GM23248 (cell line): ENCODE results near the gene ANKRD65. TPM values are rescaled to one million over a fixed set of nuclear protein-coding genes. Genes with fewer than 3 reads are reported as not detected.
A peak's percentile ranks its signal among the peaks of the same experiment; 100 is the strongest.
"Not testable (repeated sequence)": the region's sequence is repeated elsewhere in the genome, so short reads cannot be mapped to it uniquely, and the experiment has no call there.

Experiments
- DNase-seq: peaks from one replicate; pipeline ENCODE4 v3.0.0-alpha.2; 2015
- H2AFZ ChIP-seq: fragments of 200-600 bp; sonication (generic); 2 replicates; pipeline ENCODE4 v1.6.1; 2016; ENCODE audit warnings: antibody characterized with exemption
- H3F3A ChIP-seq: fragments of 200-600 bp; sonication (generic); 2 replicates; pipeline ENCODE4 v1.6.1; 2016; ENCODE audit warnings: mild to moderate bottlenecking, antibody characterized with exemption, mixed run types; ENCODE audit not compliant: insufficient read depth
- H3K27ac ChIP-seq: fragments of 200-600 bp; sonication (generic); 2 replicates; pipeline ENCODE4 v1.5.1; 2016; ENCODE audit warnings: mild to moderate bottlenecking
- H3K27me3 ChIP-seq: fragments of 200-600 bp; sonication (generic); replicated peaks from 2 replicates; pipeline ENCODE4 v1.6.1; 2016; ENCODE audit warnings: mild to moderate bottlenecking; ENCODE audit not compliant: insufficient read depth
- H3K36me3 ChIP-seq: fragments of 200-600 bp; sonication (generic); 2 replicates; pipeline ENCODE4 v1.6.1; 2016; ENCODE audit warnings: low read depth, mild to moderate bottlenecking
- H3K4me1 ChIP-seq: fragments of 200-600 bp; sonication (generic); 2 replicates; pipeline ENCODE4 v1.6.1; 2016; ENCODE audit warnings: mild to moderate bottlenecking; ENCODE audit not compliant: insufficient read depth
- H3K4me2 ChIP-seq: fragments of 200-600 bp; sonication (generic); one replicate; pipeline ENCODE4 v1.6.1; 2016; ENCODE audit warnings: mild to moderate bottlenecking; ENCODE audit not compliant: unreplicated experiment
- H3K4me3 ChIP-seq: fragments of 200-600 bp; sonication (generic); 2 replicates; pipeline ENCODE4 v1.5.1; 2016; ENCODE audit warnings: mild to moderate bottlenecking
- H3K79me2 ChIP-seq: fragments of 200-600 bp; sonication (generic); 2 replicates; pipeline ENCODE4 v1.6.1; 2016; ENCODE audit warnings: mild to moderate bottlenecking; ENCODE audit not compliant: insufficient read depth
- H3K9ac ChIP-seq: fragments of 200-600 bp; sonication (generic); 2 replicates; pipeline ENCODE4 v1.6.1; 2016; ENCODE audit warnings: mild to moderate bottlenecking
- H3K9me2 ChIP-seq: fragments of 200-600 bp; sonication (generic); 2 replicates; pipeline ENCODE4 v1.6.1; 2016; ENCODE audit warnings: mixed run types, mild to moderate bottlenecking, moderate library complexity; ENCODE audit not compliant: insufficient read depth
- H3K9me3 ChIP-seq: fragments of 200-600 bp; sonication (generic); one replicate; pipeline ENCODE4 v1.6.1; 2017; ENCODE audit warnings: low read depth
- H4K20me1 ChIP-seq: fragments of 200-600 bp; sonication (generic); 2 replicates; pipeline ENCODE4 v1.6.0; 2016; ENCODE audit not compliant: insufficient read depth
- EZH2 ChIP-seq: fragments of 200-600 bp; sonication (generic); IDR thresholded peaks from 2 replicates; pipeline ENCODE4 v1.6.1; 2018; ENCODE audit warnings: antibody characterized with exemption, mild to moderate bottlenecking; ENCODE audit not compliant: insufficient read depth, poor library complexity, severe bottlenecking
- EZH2phosphoT487 ChIP-seq: fragments of 200-600 bp; sonication (generic); IDR thresholded peaks from 2 replicates; pipeline ENCODE4 v1.6.1; 2018; ENCODE audit warnings: antibody characterized with exemption, moderate library complexity, mild to moderate bottlenecking, low read depth; ENCODE audit not compliant: insufficient read depth
- WGBS, 2 experiments: methylation state at CpG; one replicate each; pipeline ENCODE4 v1.1.6; 2015 to 2017; ENCODE audit warnings: low lambda C conversion rate in 2 of 2, low coverage in 1 of 2; ENCODE audit errors: missing lambda C conversion rate in 2 of 2; 5-methylcytosine and 5-hydroxymethylcytosine counted together
- in situ Hi-C: fragments of 300-500 bp; cut with MboI; formaldehyde crosslinking; loops from 2 replicates; pipeline ENCODE4 v1.15.0; 2020
- polyA plus RNA-seq: library from polyadenylated mRNA; unstranded; fragments of >200 nt; fragmentation: Nextera tagmentation; extraction: Ambion mirVana; gene quantifications from 2 replicates; pipeline ENCODE4 v1.2.1, GENCODE V29; 2016
- total RNA-seq: library from RNA; depleted of rRNA; stranded (reverse); fragments of >200 nt; shearing (Covaris generic); gene quantifications from 2 replicates; pipeline ENCODE4 v1.2.3, GENCODE V29; 2014; rRNA removed

The ANKRD65 gene
- total and polyA plus RNA-seq, 2 experiments from 2014 or later = 0.44 to 0.97 TPM

- Histone ChIP-seq H3K4me1 (peaks cover 9% of the 10 kb centered on the region), H3K27me3 (no peaks in the 10 kb centered on the region), H3F3A (peaks cover 12% of the 10 kb centered on the region; the same call in 1 of the 2 replicates), H4K20me1 (no peaks in the 10 kb centered on the region), H3K27ac (no peak overlapping the region), H3K36me3 (no peaks in the 10 kb centered on the region), H3K79me2 (peaks cover 45% of the 10 kb centered on the region), H3K9me3 (no peaks in the 10 kb centered on the region), H3K9ac (peak overlapping the region; percentile 98; the same call in 1 of the 2 replicates), H2AFZ (no peak overlapping the region), H3K4me2 (no peak overlapping the region), H3K9me2 (no peaks in the 10 kb centered on the region), H3K4me3 (no peak overlapping the region)
- DNase-seq = peak; percentile 64
- TF ChIP-seq EZH2 (no peak), EZH2phosphoT487 (no peak)
- 32 to 38% methylated on average over 25 to 26 of the region's 26 CpGs for WGBS, 2 experiments
- in situ Hi-C loops = no loop called here
These were observed 49.0 kb downstream of the ANKRD65 start for GRCh38 chr1:1371746-1372711.

GRCh38 chr1:1371364-1371745 is 49.7 kb downstream of the ANKRD65 start:
- no peak overlapping the region for H3K4me2 ChIP-seq
- no peak overlapping the region for H3K4me3 ChIP-seq
- no peak overlapping the region for H3K27ac ChIP-seq
- no peaks in the 10 kb centered on the region for H3K9me3 ChIP-seq
- DNase-seq = peak; percentile 18
- TF ChIP-seq EZH2phosphoT487 (no peak), EZH2 (no peak)
- no peaks in the 10 kb centered on the region for H3K9me2 ChIP-seq
- H3K27me3 ChIP-seq = no peaks in the 10 kb centered on the region
- H3K36me3 ChIP-seq = no peaks in the 10 kb centered on the region
- peaks cover 9% of the 10 kb centered on the region; the same call in 1 of the 2 replicates for H3F3A ChIP-seq
- 53 to 62% methylated on average over 12 of the region's 12 CpGs for WGBS, 2 experiments
- H4K20me1 ChIP-seq = no peaks in the 10 kb centered on the region
- H3K4me1 ChIP-seq = peaks cover 9% of the 10 kb centered on the region
- no peak overlapping the region for H2AFZ ChIP-seq
- H3K79me2 ChIP-seq = peaks cover 44% of the 10 kb centered on the region
- no peak overlapping the region for H3K9ac ChIP-seq
- in situ Hi-C loops = no loop called here

- TF ChIP-seq EZH2phosphoT487 = no peak
- no peak overlapping the region for H3K27ac ChIP-seq
These were observed 50.2 kb downstream of the ANKRD65 start for GRCh38 chr1:1370771-1371300.

GRCh38 chr1:1370094-1370493 is 51.0 kb downstream of the ANKRD65 start:
- H3K4me1 ChIP-seq, H3K4me3 ChIP-seq, H2AFZ ChIP-seq, H3K9me3 ChIP-seq, H3F3A ChIP-seq, H4K20me1 ChIP-seq, in situ Hi-C loops, H3K4me2 ChIP-seq, H3K27ac ChIP-seq, H3K9ac ChIP-seq, H3K36me3 ChIP-seq, H3K9me2 ChIP-seq, DNase-seq, H3K27me3 ChIP-seq: not testable (repeated sequence)
- 93 to 94% methylated on average over 14 of the region's 14 CpGs for WGBS, 2 experiments
- H3K79me2 ChIP-seq = peaks cover 36% of the 10 kb centered on the region

More at GRCh38 chr1:1370771-1371300, 50.2 kb downstream of the ANKRD65 start:
- Histone ChIP-seq H3F3A (0 out of 2 replicates have a peak, but pooled peaks cover 4% of the 10 kb centered on the region), H3K79me2 (peaks cover 39% of the 10 kb centered on the region), H3K9ac (no peak overlapping the region), H3K4me2 (no peak overlapping the region), H3K36me3 (no peaks in the 10 kb centered on the region), H4K20me1 (no peaks in the 10 kb centered on the region), H3K9me2 (no peaks in the 10 kb centered on the region), H2AFZ (no peak overlapping the region), H3K9me3 (no peaks in the 10 kb centered on the region), H3K27me3 (no peaks in the 10 kb centered on the region), H3K4me3 (no peak overlapping the region), H3K4me1 (peaks cover 6% of the 10 kb centered on the region)
- in situ Hi-C loops = no loop called here
- 75 to 79% methylated on average over 15 to 16 of the region's 16 CpGs for WGBS, 2 experiments
- no peak for DNase-seq

Other genes starting within 250 kb of the ANKRD65 start
- gene TTLL10, start 247.4 kb downstream of the ANKRD65 start, total RNA-seq = not detected in 2 replicates
- gene TTLL10, start 247.4 kb downstream of the ANKRD65 start, polyA plus RNA-seq = not detected in 2 replicates
- not detected in 2 replicates for gene TNFRSF18, start 214.7 kb downstream of the ANKRD65 start, total RNA-seq
- gene TNFRSF18, start 214.7 kb downstream of the ANKRD65 start, polyA plus RNA-seq = 0.18 TPM in 1 of 2 replicates, not detected in the other
- not detected in 2 replicates for gene TNFRSF4, start 207.1 kb downstream of the ANKRD65 start, total RNA-seq
- gene TNFRSF4, start 207.1 kb downstream of the ANKRD65 start, polyA plus RNA-seq = not detected in 2 replicates
- 214 and 216 TPM in 2 replicates for gene SDF4, start 189.3 kb downstream of the ANKRD65 start, total RNA-seq
- 261 and 269 TPM in 2 replicates for gene SDF4, start 189.3 kb downstream of the ANKRD65 start, polyA plus RNA-seq
- 50.3 and 52.5 TPM in 2 replicates for gene B3GALT6, start 189.0 kb downstream of the ANKRD65 start, total RNA-seq
- 6.5 and 8.3 TPM in 2 replicates for gene B3GALT6, start 189.0 kb downstream of the ANKRD65 start, polyA plus RNA-seq
- gene C1QTNF12, start 174.6 kb downstream of the ANKRD65 start, total RNA-seq = 0.38 and 3.1 TPM in 2 replicates
- 2.0 and 2.1 TPM in 2 replicates for gene C1QTNF12, start 174.6 kb downstream of the ANKRD65 start, polyA plus RNA-seq
- 49.7 and 51.0 TPM in 2 replicates for gene UBE2J2, start 147.4 kb downstream of the ANKRD65 start, total RNA-seq
- 63.5 and 68.0 TPM in 2 replicates for gene UBE2J2, start 147.4 kb downstream of the ANKRD65 start, polyA plus RNA-seq
- gene SCNN1D, start 140.8 kb downstream of the ANKRD65 start, total RNA-seq = 0.76 and 2.5 TPM in 2 replicates
- gene SCNN1D, start 140.8 kb downstream of the ANKRD65 start, polyA plus RNA-seq = 0.46 and 0.55 TPM in 2 replicates
- 58.6 and 68.0 TPM in 2 replicates for gene ACAP3, start 113.3 kb downstream of the ANKRD65 start, total RNA-seq
- gene ACAP3, start 113.3 kb downstream of the ANKRD65 start, polyA plus RNA-seq = 11.6 and 11.8 TPM in 2 replicates
- gene PUSL1, start 112.7 kb downstream of the ANKRD65 start, total RNA-seq = 36.2 and 46.5 TPM in 2 replicates
- 28.3 and 30.9 TPM in 2 replicates for gene PUSL1, start 112.7 kb downstream of the ANKRD65 start, polyA plus RNA-seq
- gene INTS11, start 96.6 kb downstream of the ANKRD65 start, total RNA-seq = 80.1 and 90.0 TPM in 2 replicates
- gene INTS11, start 96.6 kb downstream of the ANKRD65 start, polyA plus RNA-seq = 70.2 and 72.8 TPM in 2 replicates
- gene CPTP, start 96.5 kb downstream of the ANKRD65 start, total RNA-seq = 30.5 and 39.0 TPM in 2 replicates
- 28.0 and 33.2 TPM in 2 replicates for gene CPTP, start 96.5 kb downstream of the ANKRD65 start, polyA plus RNA-seq
- gene TAS1R3, start 90.0 kb downstream of the ANKRD65 start, total RNA-seq = 0.54 TPM in 1 of 2 replicates, not detected in the other
- gene TAS1R3, start 90.0 kb downstream of the ANKRD65 start, polyA plus RNA-seq = 0.24 TPM in 1 of 2 replicates, not detected in the other
- 113 and 119 TPM in 2 replicates for gene DVL1, start 71.9 kb downstream of the ANKRD65 start, total RNA-seq
- gene DVL1, start 71.9 kb downstream of the ANKRD65 start, polyA plus RNA-seq = 8.6 and 9.9 TPM in 2 replicates
- 1,040 and 1,228 TPM in 2 replicates for gene MXRA8, start 62.7 kb downstream of the ANKRD65 start, total RNA-seq
- 584 and 609 TPM in 2 replicates for gene MXRA8, start 62.7 kb downstream of the ANKRD65 start, polyA plus RNA-seq
- 118 and 120 TPM in 2 replicates for gene AURKAIP1, start 46.1 kb downstream of the ANKRD65 start, total RNA-seq
- gene AURKAIP1, start 46.1 kb downstream of the ANKRD65 start, polyA plus RNA-seq = 216 and 218 TPM in 2 replicates
- 150 and 185 TPM in 2 replicates for gene CCNL2, start 21.9 kb downstream of the ANKRD65 start, total RNA-seq
- gene CCNL2, start 21.9 kb downstream of the ANKRD65 start, polyA plus RNA-seq = 151 and 199 TPM in 2 replicates
- 88.9 and 105 TPM in 2 replicates for gene MRPL20, start 14.0 kb downstream of the ANKRD65 start, total RNA-seq
- gene MRPL20, start 14.0 kb downstream of the ANKRD65 start, polyA plus RNA-seq = 176 and 181 TPM in 2 replicates
- gene VWA1, start 14.4 kb upstream of the ANKRD65 start, total RNA-seq = 1.4 and 2.3 TPM in 2 replicates
- 0.60 and 1.3 TPM in 2 replicates for gene VWA1, start 14.4 kb upstream of the ANKRD65 start, polyA plus RNA-seq
- gene ATAD3C, start 28.4 kb upstream of the ANKRD65 start, total RNA-seq = not detected in 2 replicates
- gene ATAD3C, start 28.4 kb upstream of the ANKRD65 start, polyA plus RNA-seq = 0.51 TPM in 1 of 2 replicates, not detected in the other
- 20.2 and 34.7 TPM in 2 replicates for gene ATAD3B, start 50.5 kb upstream of the ANKRD65 start, total RNA-seq
- gene ATAD3B, start 50.5 kb upstream of the ANKRD65 start, polyA plus RNA-seq = 11.6 and 12.1 TPM in 2 replicates
- 45.8 and 54.5 TPM in 2 replicates for gene ATAD3A, start 90.9 kb upstream of the ANKRD65 start, total RNA-seq
- 42.8 and 44.9 TPM in 2 replicates for gene ATAD3A, start 90.9 kb upstream of the ANKRD65 start, polyA plus RNA-seq
- gene TMEM240, start 119.3 kb upstream of the ANKRD65 start, total RNA-seq = 1.1 and 3.3 TPM in 2 replicates
- gene TMEM240, start 119.3 kb upstream of the ANKRD65 start, polyA plus RNA-seq = 0.44 and 0.76 TPM in 2 replicates
- gene SSU72, start 153.6 kb upstream of the ANKRD65 start, total RNA-seq = 60.8 and 69.2 TPM in 2 replicates
- gene SSU72, start 153.6 kb upstream of the ANKRD65 start, polyA plus RNA-seq = 195 and 204 TPM in 2 replicates
- gene FNDC10, start 178.9 kb upstream of the ANKRD65 start, total RNA-seq = 7.7 and 9.8 TPM in 2 replicates
- 3.1 and 3.9 TPM in 2 replicates for gene FNDC10, start 178.9 kb upstream of the ANKRD65 start, polyA plus RNA-seq
- gene MIB2, start 194.2 kb upstream of the ANKRD65 start, total RNA-seq = 70.5 and 100 TPM in 2 replicates
- 29.2 and 30.3 TPM in 2 replicates for gene MIB2, start 194.2 kb upstream of the ANKRD65 start, polyA plus RNA-seq
- gene MMP23B, start 210.9 kb upstream of the ANKRD65 start, total RNA-seq = not detected in 2 replicates
- gene MMP23B, start 210.9 kb upstream of the ANKRD65 start, polyA plus RNA-seq = 1.1 TPM in 1 of 2 replicates, not detected in the other
- gene CDK11B, start 237.7 kb upstream of the ANKRD65 start, total RNA-seq = 8.2 and 11.7 TPM in 2 replicates
- gene CDK11B, start 237.7 kb upstream of the ANKRD65 start, polyA plus RNA-seq = 18.2 and 19.1 TPM in 2 replicates